Fibroblast of lung (primary cell): ENCODE data around the gene EXD1. TPM values are rescaled to one million over a fixed set of nuclear protein-coding genes. Genes with fewer than 3 reads are reported as not detected.

ENCODE experiments used
- DNase-seq, 2 donors: peaks; one replicate each; pipeline versions ENCODE4 v3.0.0 to v3.0.0-alpha.2; 2010; ENCODE audit warnings: low read depth in 2 of 2
- H2AFZ ChIP-seq: 2 replicates; pipeline ENCODE4 v1.5.1; 2012; ENCODE audit warnings: low read length, control low read depth, inconsistent platforms
- H3K27ac ChIP-seq: 2 replicates; pipeline ENCODE4 v1.5.1; 2011; ENCODE audit warnings: low read length, control low read depth; ENCODE audit not compliant: insufficient read depth
- H3K27me3 ChIP-seq: 2 replicates; pipeline ENCODE4 v1.5.1; 2011; ENCODE audit warnings: mild to moderate bottlenecking, low read length; ENCODE audit not compliant: control insufficient read depth, insufficient read depth
- H3K36me3 ChIP-seq: 2 replicates; pipeline ENCODE4 v1.5.1; 2011; ENCODE audit warnings: low read length; ENCODE audit not compliant: control insufficient read depth, insufficient read depth
- H3K4me1 ChIP-seq: 2 replicates; pipeline ENCODE4 v1.5.1; 2011; ENCODE audit warnings: low read length; ENCODE audit not compliant: control insufficient read depth, insufficient read depth; ENCODE audit errors: extremely low read depth
- H3K4me2 ChIP-seq: 2 replicates; pipeline ENCODE4 v1.5.1; 2011; ENCODE audit warnings: low read length, control low read depth; ENCODE audit not compliant: insufficient read depth; ENCODE audit errors: extremely low read depth
- H3K4me3 ChIP-seq, 4 experiments: fragments of 200-600 bp in 1 of 4; sonication (generic) in 1 of 4; replicated peaks in 1 of 4; 2 replicates each; pipeline ENCODE4 v1.5.1; 2011 to 2016; ENCODE audit warnings: low read length in 4 of 4, low read depth in 3 of 4, mild to moderate bottlenecking in 3 of 4, control low read depth in 2 of 4, inconsistent platforms in 1 of 4, mixed read lengths in 1 of 4; ENCODE audit not compliant: insufficient read depth in 1 of 4; ENCODE audit errors: control extremely low read depth in 1 of 4
- H3K79me2 ChIP-seq: 2 replicates; pipeline ENCODE4 v1.5.1; 2012; ENCODE audit warnings: mild to moderate bottlenecking, low read length, inconsistent platforms; ENCODE audit not compliant: control insufficient read depth, insufficient read depth
- H3K9ac ChIP-seq: 2 replicates; pipeline ENCODE4 v1.5.1; 2011; ENCODE audit warnings: mild to moderate bottlenecking, low read length, control low read depth; ENCODE audit not compliant: insufficient read depth
- H3K9me3 ChIP-seq: 2 replicates; pipeline ENCODE4 v1.5.1; 2012; ENCODE audit warnings: low read depth, low read length; ENCODE audit not compliant: control insufficient read depth, insufficient read depth
- H4K20me1 ChIP-seq: 2 replicates; pipeline ENCODE4 v1.5.1; 2011; ENCODE audit warnings: low read length; ENCODE audit not compliant: control insufficient read depth, insufficient read depth; ENCODE audit errors: extremely low read depth
- EZH2 ChIP-seq: IDR thresholded peaks from 2 replicates; pipeline ENCODE4 v1.5.1; 2012; ENCODE audit warnings: low read length, control low read depth, mild to moderate bottlenecking; ENCODE audit errors: missing control alignments
- polyA plus RNA-seq, 2 donors: library from polyadenylated mRNA; depleted of rRNA in 1 of 2; stranded (reverse) in 1 of 2; unstranded in 1 of 2; fragments of >200 nt; gene quantifications; 2 replicates each; pipeline ENCODE4 v1.2.1, GENCODE V29; 2011 to 2012; ENCODE audit warnings: missing spikeins in 1 of 2
- total RNA-seq: library from RNA; depleted of rRNA; stranded (reverse); fragments of >200 nt; gene quantifications from 2 replicates; pipeline ENCODE4 v1.2.1, GENCODE V29; 2014
- TF ChIP-seq, protein P1 (sequence below), 2 donors: IDR thresholded peaks in 1 of 2; conservative IDR thresholded peaks in 1 of 2; 1 replicate in 1 of 2; 2 replicates in 1 of 2; pipeline ENCODE4 v1.5.1; 2011 to 2012; ENCODE audit warnings: low read length in 2 of 2, control low read depth in 1 of 2, inconsistent platforms in 1 of 2, low read depth in 1 of 2, mild to moderate bottlenecking in 1 of 2

EXD1 gene
- total and polyA plus RNA-seq, 2 donors (not counting 1 experiment from before 2014, with no cell fraction given): 0.17 TPM; not detected in 1

DNA sequence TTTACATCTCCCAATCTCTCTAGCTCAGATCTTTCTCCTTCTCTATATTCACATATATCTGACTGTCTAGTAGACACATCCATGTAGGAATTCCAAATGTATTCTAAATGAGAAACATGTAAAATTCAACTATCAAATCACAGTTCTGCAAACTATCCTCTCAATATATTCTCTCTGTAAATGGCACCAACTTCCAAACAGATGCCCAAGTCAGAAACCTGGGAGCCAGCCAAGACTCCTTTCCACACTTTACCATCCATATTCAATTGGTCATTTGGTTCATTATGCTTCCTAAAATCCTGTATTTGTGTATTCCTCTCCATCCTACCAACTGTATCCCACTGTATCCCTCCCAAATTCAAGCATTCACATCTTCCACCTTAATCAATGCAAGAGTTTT is 61.5 kb downstream of the EXD1 start:
- no peak for TF ChIP-seq EZH2
- TF ChIP-seq, protein P1, sequence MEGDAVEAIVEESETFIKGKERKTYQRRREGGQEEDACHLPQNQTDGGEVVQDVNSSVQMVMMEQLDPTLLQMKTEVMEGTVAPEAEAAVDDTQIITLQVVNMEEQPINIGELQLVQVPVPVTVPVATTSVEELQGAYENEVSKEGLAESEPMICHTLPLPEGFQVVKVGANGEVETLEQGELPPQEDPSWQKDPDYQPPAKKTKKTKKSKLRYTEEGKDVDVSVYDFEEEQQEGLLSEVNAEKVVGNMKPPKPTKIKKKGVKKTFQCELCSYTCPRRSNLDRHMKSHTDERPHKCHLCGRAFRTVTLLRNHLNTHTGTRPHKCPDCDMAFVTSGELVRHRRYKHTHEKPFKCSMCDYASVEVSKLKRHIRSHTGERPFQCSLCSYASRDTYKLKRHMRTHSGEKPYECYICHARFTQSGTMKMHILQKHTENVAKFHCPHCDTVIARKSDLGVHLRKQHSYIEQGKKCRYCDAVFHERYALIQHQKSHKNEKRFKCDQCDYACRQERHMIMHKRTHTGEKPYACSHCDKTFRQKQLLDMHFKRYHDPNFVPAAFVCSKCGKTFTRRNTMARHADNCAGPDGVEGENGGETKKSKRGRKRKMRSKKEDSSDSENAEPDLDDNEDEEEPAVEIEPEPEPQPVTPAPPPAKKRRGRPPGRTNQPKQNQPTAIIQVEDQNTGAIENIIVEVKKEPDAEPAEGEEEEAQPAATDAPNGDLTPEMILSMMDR (conservative IDR thresholded peaks at IDR 0.05 in 1 of 2, IDR thresholded peaks at IDR 0.05 in 1 of 2; ENCODE audit: low read depth in 1 of 2, low read length in 2 of 2): no peak
- no peak overlapping the region for H3K4me3 ChIP-seq
- H3K36me3 ChIP-seq: no peaks in the 10 kb centered on the region
- no peak overlapping the region for H3K9ac ChIP-seq
- H3K4me1 ChIP-seq: no peaks in the 10 kb centered on the region
- no peak overlapping the region for H3K27ac ChIP-seq
- no peaks in the 10 kb centered on the region for H3K79me2 ChIP-seq
- no peak overlapping the region for H3K4me2 ChIP-seq
- no peak overlapping the region for H2AFZ ChIP-seq
- no peaks in the 10 kb centered on the region for H4K20me1 ChIP-seq
- no peaks in the 10 kb centered on the region for H3K27me3 ChIP-seq
- H3K9me3 ChIP-seq: no peaks in the 10 kb centered on the region
- DNase-seq: no peak

- DNase-seq: peak in 1 of 2 donors; percentile 41
- Histone ChIP-seq H3K4me2 (no peak overlapping the region), H3K9ac (no peak overlapping the region)
These were observed 68.8 kb downstream of the EXD1 start for GRCh38 chr15:41161736-41162135.

DNA sequence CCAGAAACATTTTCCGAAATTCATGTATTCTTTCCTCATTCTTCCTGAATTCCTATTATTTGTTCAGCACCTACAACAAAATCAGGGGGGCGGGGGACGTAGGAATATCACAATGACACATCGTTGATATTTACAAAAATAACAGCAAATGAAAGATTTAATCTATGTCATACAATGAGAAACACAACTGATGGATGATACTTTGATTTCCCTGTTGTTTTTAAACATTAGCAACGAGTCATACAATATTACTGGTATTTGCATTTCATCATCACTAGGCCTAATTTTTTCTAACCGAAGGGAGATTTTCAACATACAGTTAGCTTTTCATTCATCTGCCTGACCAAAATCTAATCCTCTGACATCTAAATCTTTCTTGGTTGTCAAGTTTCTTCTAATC is 69.2 kb downstream of the EXD1 start:
- Histone ChIP-seq H3K4me1 (peaks cover 4% of the 10 kb centered on the region), H2AFZ (no peak overlapping the region), H4K20me1 (no peaks in the 10 kb centered on the region), H3K79me2 (no peaks in the 10 kb centered on the region), H3K36me3 (no peaks in the 10 kb centered on the region), H3K4me2 (no peak overlapping the region), H3K27me3 (no peaks in the 10 kb centered on the region), H3K9ac (no peak overlapping the region), H3K27ac (peak overlapping the region; percentile 76), H3K9me3 (no peaks in the 10 kb centered on the region), H3K4me3 (no peak overlapping the region)
- DNase-seq: peak; percentile 16 to 47
- TF ChIP-seq, protein P1 (conservative IDR thresholded peaks at IDR 0.05 in 1 of 2, IDR thresholded peaks at IDR 0.05 in 1 of 2; ENCODE audit: low read depth in 1 of 2, low read length in 2 of 2): no peak
- no peak for TF ChIP-seq EZH2

More at GRCh38 chr15:41161736-41162135, 68.8 kb downstream of the EXD1 start:
- H3K36me3 ChIP-seq: no peaks in the 10 kb centered on the region
- no peak overlapping the region for H2AFZ ChIP-seq
- peaks cover 4% of the 10 kb centered on the region for H3K4me1 ChIP-seq
- no peaks in the 10 kb centered on the region for H4K20me1 ChIP-seq
- no peaks in the 10 kb centered on the region for H3K9me3 ChIP-seq
- no peak overlapping the region for H3K4me3 ChIP-seq
- TF ChIP-seq EZH2: no peak
- TF ChIP-seq, protein P1 (conservative IDR thresholded peaks at IDR 0.05 in 1 of 2, IDR thresholded peaks at IDR 0.05 in 1 of 2; ENCODE audit: low read depth in 1 of 2, low read length in 2 of 2): no peak
- H3K27ac ChIP-seq: peak overlapping the region; percentile 76
- H3K79me2 ChIP-seq: no peaks in the 10 kb centered on the region
- no peaks in the 10 kb centered on the region for H3K27me3 ChIP-seq
